Heart right ventricle (tissue), 16 donors: ENCODE measurements around the gene SLC38A11. TPM values are rescaled to one million over a fixed set of nuclear protein-coding genes. Genes with fewer than 3 reads are reported as not detected.
A peak's percentile ranks its signal among the peaks of the same experiment; 100 is the strongest.

ENCODE experiments used
- ATAC-seq, 8 donors: fragments of 200-7000 bp; cut with Tn5 transposase; one replicate each; pipeline ENCODE4 v1.9.1; 2020; ENCODE audit warnings: mild to moderate bottlenecking in 8 of 8, moderate library complexity in 8 of 8, moderate number of reproducible peaks in 1 of 8
- DNase-seq, 2 donors: peaks; one replicate each; pipeline ENCODE4 v3.0.0-alpha.2; 2020
- H3K27ac ChIP-seq, 10 donors: fragments of 200-600 bp; sonication (generic) in 2 of 10; one replicate each; pipeline versions ENCODE4 v1.5.0 to v1.8.0; 2020 to 2022; ENCODE audit warnings: mild to moderate bottlenecking in 3 of 10
- H3K27me3 ChIP-seq, 7 donors: fragments of 200-600 bp; one replicate each; pipeline ENCODE4 v1.8.0; 2021 to 2022; ENCODE audit warnings: mild to moderate bottlenecking in 2 of 7
- H3K36me3 ChIP-seq, 9 donors: fragments of 200-600 bp; sonication (generic) in 1 of 9; one replicate each; pipeline versions ENCODE4 v1.5.0 to v1.8.0; 2020 to 2022; ENCODE audit warnings: mild to moderate bottlenecking in 2 of 9
- H3K4me1 ChIP-seq, 9 donors: fragments of 200-600 bp; sonication (generic) in 1 of 9; one replicate each; pipeline versions ENCODE4 v1.5.0 to v1.8.0; 2020 to 2022; ENCODE audit warnings: mild to moderate bottlenecking in 4 of 9
- H3K4me3 ChIP-seq, 10 donors: fragments of 200-600 bp; sonication (generic) in 2 of 10; one replicate each; pipeline versions ENCODE4 v1.5.0 to v1.8.0; 2020 to 2022; ENCODE audit warnings: mild to moderate bottlenecking in 7 of 10, moderate library complexity in 2 of 10
- H3K9me3 ChIP-seq, 11 donors: fragments of 200-600 bp in 10 of 11; sonication (generic) in 2 of 11; one replicate each; pipeline versions ENCODE4 v1.5.0 to v1.8.0; 2013 to 2022; ENCODE audit warnings: mild to moderate bottlenecking in 2 of 11, control low read depth in 1 of 11, moderate library complexity in 1 of 11
- WGBS, 2 donors: extraction: QIAGEN DNeasy Blood & Tissue Kit; methylation state at CpG; one replicate each; pipeline ENCODE4 v1.1.7; 2013; ENCODE audit warnings: inconsistent platforms in 1 of 2; 5-methylcytosine and 5-hydroxymethylcytosine counted together
- intact Hi-C, 10 donors: fragments of 100-400 bp; cut with DNase I; formaldehyde crosslinking; loops; one replicate each; pipeline versions ENCODE4 v1.11.1 to v1.14.2; 2022
- polyA plus RNA-seq, 2 donors: library from polyadenylated mRNA; stranded (reverse); fragments of 200-250 nt; gene quantifications; one replicate each; pipeline ENCODE4 v1.2.3, GENCODE V29; 2013
- total RNA-seq, 10 donors: library from RNA; stranded (reverse); fragmentation: NEBNext Ultra II Directional in 3 of 10; extraction: Animal tissue kit (Norgen Biotek cat#: 25700) in 3 of 10; gene quantifications; one replicate each; pipeline versions ENCODE4 v1.2.1 to v1.2.4, GENCODE V29; 2021 to 2023
- TF ChIP-seq, protein P1 (sequence below), 9 donors: fragments of 200-600 bp; sonication (generic) in 2 of 9; IDR thresholded peaks; one replicate each; pipeline versions ENCODE4 v1.5.0 to v1.8.0; 2021 to 2022; ENCODE audit warnings: antibody characterized with exemption in 9 of 9, mild to moderate bottlenecking in 5 of 9, moderate library complexity in 1 of 9
- donor health status: Arrhythmogenic right ventricular cardiomyopathy.
- donor health status: ischemic (EF 13 %, LVEDD 7.1; RV severe dilation, severe dysfunction).
- donor health status: healthy with polysubstance abuse.
- donor health status: DM: no; HTN: yes; CAD: no.
- donor health status: DM: no; HTN: no; CAD: no.
- donor health status: ischemic (EF 25% LVEDD 6.9; RV normal size, moderate dysfunction).
- donor health status: ischemic (EF 25% LVEDD 5.7; RV mildly dilated, moderate dysfunction).
- donor health status: healthy.
- donor health status: DM: yes; HTN: yes; CAD: no.
- donor health status: Ischemic cardiomyopathy.
- donor health status: ischemic (EF 35%, LVEDD 5.7; RV mildly dilated, moderate dysfunction).
- donor health status: nonischemic (EF 11% LVEDD 7.7; RV severe dilation, severe dysfunction).
- donor health status: DM: yes; HTN: yes; CAD: no.
- donor health status: PGD.
- donor health status: ischemic (EF 29% LVEDD 5.4; RV normal size, mild dysfunction).
- donor health status: nonischemic (EF 23%, LVEDD 6.1; RV moderate dilation, normal function).

SLC38A11 gene
- total and polyA plus RNA-seq, 12 donors, result 0.11 to 3.0 (median 0.45) TPM; not detected in 1

DNA sequence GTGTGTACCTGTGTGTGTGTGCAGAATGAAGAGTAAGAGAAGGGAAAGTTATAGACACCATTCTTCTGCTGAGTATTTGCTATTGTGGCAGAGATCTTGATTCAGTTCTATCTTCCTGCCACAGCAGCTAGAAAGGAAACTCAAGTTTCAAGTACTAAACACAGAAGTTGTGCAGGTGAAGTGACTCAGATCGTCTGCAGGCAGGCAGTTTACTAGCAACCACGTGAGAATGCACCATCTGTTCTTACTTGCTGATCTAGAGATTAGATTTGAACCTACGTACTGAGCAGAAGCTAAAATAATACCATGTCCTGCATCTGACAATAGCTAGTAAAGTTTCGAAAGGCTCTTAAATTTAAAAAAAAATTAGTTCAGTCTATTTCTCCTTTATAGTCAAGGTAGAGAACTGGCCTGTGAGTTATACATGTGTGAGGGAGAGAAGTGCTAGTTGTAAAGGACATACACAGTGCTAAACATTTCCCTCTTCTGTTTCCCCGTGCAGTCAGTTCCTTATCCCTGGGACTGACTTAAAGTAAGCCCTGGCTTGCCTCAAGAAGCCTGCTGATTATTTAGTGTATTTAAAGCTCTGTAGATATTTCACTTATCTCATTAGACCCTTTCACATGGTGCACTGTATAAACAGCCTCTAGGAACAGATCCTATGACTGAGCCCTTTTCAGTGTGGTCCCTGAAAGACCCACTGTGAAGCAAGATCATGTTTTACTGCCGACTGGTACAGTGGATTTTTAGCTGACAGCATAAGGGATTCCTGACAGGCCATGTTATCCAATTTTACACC, 45.0 kb downstream of the SLC38A11 start:
- Histone ChIP-seq H3K4me3 (no peak overlapping the region), H3K4me1 (peaks cover 4 to 61% (median 30%) of the 10 kb centered on the region in 9 donors), H3K27ac (peak overlapping the region in 5 of 10 donors; percentile 1 to 61 (median 28)), H3K9me3 (no peaks in the 10 kb centered on the region), H3K27me3 (no peaks in the 10 kb centered on the region), H3K36me3 (no peaks in the 10 kb centered on the region)
- DNase-seq (no peak), ATAC-seq (peak in 6 of 8 donors; percentile 38 to 65 (median 46))
- 16 to 25% methylated on average over 6 of the region's 6 CpGs for WGBS, 2 donors
- TF ChIP-seq, protein P1, sequence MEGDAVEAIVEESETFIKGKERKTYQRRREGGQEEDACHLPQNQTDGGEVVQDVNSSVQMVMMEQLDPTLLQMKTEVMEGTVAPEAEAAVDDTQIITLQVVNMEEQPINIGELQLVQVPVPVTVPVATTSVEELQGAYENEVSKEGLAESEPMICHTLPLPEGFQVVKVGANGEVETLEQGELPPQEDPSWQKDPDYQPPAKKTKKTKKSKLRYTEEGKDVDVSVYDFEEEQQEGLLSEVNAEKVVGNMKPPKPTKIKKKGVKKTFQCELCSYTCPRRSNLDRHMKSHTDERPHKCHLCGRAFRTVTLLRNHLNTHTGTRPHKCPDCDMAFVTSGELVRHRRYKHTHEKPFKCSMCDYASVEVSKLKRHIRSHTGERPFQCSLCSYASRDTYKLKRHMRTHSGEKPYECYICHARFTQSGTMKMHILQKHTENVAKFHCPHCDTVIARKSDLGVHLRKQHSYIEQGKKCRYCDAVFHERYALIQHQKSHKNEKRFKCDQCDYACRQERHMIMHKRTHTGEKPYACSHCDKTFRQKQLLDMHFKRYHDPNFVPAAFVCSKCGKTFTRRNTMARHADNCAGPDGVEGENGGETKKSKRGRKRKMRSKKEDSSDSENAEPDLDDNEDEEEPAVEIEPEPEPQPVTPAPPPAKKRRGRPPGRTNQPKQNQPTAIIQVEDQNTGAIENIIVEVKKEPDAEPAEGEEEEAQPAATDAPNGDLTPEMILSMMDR (IDR thresholded peaks at IDR 0.05), result no peak
- intact Hi-C loops, result loop anchor here in 7 of 10 donors (5.0 to 10.0 kb wide), 4 partner anchors 65 to 343 kb away; partner anchors contain the start of gene COBLL1 (in 7 of the 7)

DNA sequence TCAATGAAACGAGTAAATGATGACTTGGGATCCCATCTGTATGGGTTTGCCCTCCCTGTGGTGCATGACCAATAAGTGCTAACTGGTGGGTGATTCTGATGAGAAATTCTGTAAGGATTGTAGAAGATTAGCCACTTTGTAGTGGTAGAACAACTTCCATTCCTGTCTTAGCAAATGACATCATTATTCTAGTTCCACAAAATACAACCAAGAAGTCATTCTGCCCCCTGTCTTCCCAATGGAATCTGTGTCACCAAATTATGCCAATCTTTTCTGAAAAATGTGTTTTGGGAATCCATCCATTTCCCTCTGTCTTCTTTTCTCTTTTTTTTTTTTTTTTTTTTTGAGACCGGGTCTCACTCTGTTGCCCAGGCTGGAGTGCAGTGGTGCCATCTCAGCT, 48.4 kb downstream of the SLC38A11 start:
- no peaks in the 10 kb centered on the region for H3K27me3 ChIP-seq
- DNase-seq, result no peak
- no peaks in the 10 kb centered on the region for H3K9me3 ChIP-seq
- peaks cover 0 to 48% (median 19%) of the 10 kb centered on the region in 9 donors for H3K4me1 ChIP-seq
- ATAC-seq, result no peak
- no peak overlapping the region for H3K27ac ChIP-seq
- 98 to 99% methylated on average over 2 of the region's 2 CpGs for WGBS, 2 donors
- no peak overlapping the region for H3K4me3 ChIP-seq
- no peaks in the 10 kb centered on the region for H3K36me3 ChIP-seq
- TF ChIP-seq, protein P1 (IDR thresholded peaks at IDR 0.05), result no peak
- intact Hi-C loops, result no loop called here

DNA sequence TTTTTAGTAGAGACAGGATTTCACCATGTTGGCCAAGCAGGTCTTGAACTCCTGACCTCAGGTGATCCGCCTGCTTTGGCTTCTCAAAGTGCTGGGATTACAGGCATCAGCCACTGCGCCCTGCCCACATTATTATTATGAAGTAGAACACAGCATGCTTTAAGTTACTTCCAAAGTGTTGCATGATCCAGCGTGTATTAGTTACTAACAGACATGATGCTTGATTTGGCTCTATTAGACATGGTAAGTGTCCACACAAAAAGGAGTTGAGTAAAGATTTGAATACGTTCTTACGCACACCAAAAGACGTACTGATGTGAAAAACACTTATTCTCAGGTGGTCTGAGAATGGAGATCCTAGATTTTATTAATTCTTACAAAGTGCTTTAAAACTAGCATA, 50.0 kb downstream of the SLC38A11 start:
- H3K27me3 ChIP-seq, result no peaks in the 10 kb centered on the region
- ATAC-seq, result no peak
- H3K9me3 ChIP-seq, result no peaks in the 10 kb centered on the region
- H3K4me1 ChIP-seq, result peaks cover 0 to 32% (median 8%) of the 10 kb centered on the region in 9 donors
- TF ChIP-seq, protein P1 (IDR thresholded peaks at IDR 0.05), result no peak
- 82 to 95% methylated on average over 6 of the region's 6 CpGs for WGBS, 2 donors
- H3K4me3 ChIP-seq, result no peak overlapping the region
- intact Hi-C loops, result no loop called here
- H3K36me3 ChIP-seq, result no peaks in the 10 kb centered on the region
- no peak for DNase-seq
- H3K27ac ChIP-seq, result no peak overlapping the region

DNA sequence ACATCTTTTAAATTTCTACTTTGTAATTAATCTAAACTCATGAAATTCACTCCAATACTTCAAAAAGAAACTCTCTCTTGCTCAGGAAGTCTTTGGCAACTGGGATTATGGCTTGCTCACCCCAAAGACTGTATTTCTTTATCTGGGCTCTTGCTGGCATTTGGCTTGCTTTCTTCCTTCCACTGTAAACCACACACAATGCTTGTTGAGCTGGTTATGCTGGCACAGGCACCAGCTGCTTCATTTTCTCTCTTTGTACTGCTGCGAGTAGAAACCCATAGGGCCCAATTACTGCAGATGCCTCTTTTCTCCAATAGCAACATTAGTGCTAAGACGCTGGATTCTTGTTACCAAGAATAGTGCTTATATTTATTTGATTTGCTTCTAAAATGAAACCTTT, 51.4 kb downstream of the SLC38A11 start:
- peak in 1 of 8 donors; percentile 41 for ATAC-seq
- intact Hi-C loops, result no loop called here
- Histone ChIP-seq H3K9me3 (no peaks in the 10 kb centered on the region), H3K36me3 (no peaks in the 10 kb centered on the region), H3K27ac (no peak overlapping the region), H3K27me3 (no peaks in the 10 kb centered on the region), H3K4me1 (peaks cover 0 to 18% (median 0%) of the 10 kb centered on the region in 9 donors), H3K4me3 (no peak overlapping the region)
- WGBS, 2 donors, result 43 to 52% methylated on average over 2 of the region's 2 CpGs
- DNase-seq, result no peak
- TF ChIP-seq, protein P1 (IDR thresholded peaks at IDR 0.05), result no peak
